K562 (cell line): Measurements from ENCODE around the gene ZCRB1. TPM values are rescaled to one million over a fixed set of nuclear protein-coding genes. Genes with fewer than 3 reads are reported as not detected.
A peak's percentile ranks its signal among the peaks of the same experiment; 100 is the strongest.

Experiments
- ATAC-seq: fragments of 200-7000 bp; cut with Tn5 transposase; 3 replicates; pipeline ENCODE4 v1.9.1; 2020; ENCODE audit warnings: moderate library complexity
- BruUV-seq: library from RNA; stranded (reverse); fragments of 400-500 nt; replicated peaks from 2 replicates; lab custom pipeline; 2021; lab: Mats Ljungman, UMichigan
- CTCF ChIA-PET: fragments of 300-600 bp; formaldehyde crosslinking; extraction: SDS; loops from one replicate; lab custom pipeline; 2021; ENCODE audit warnings: low intra/inter-chr PET ratio; lab: Yijun Ruan, JAX
- POLR2A ChIA-PET: fragments of 300-600, 350-650 bp; sonication (Branson Sonifier 250); formaldehyde crosslinking; extraction: SDS; loops from one replicate; lab custom pipeline; 2021; ENCODE audit warnings: antibody characterized with exemption, inconsistent platforms; lab: Yijun Ruan, JAX
- DNase-seq, 4 experiments: peaks; one replicate each; pipeline versions ENCODE4 v3.0.0 to v3.0.0-alpha.2; 2011 to 2018; ENCODE audit warnings: low spot score in 3 of 4, mixed read lengths in 3 of 4; ENCODE audit errors: extremely low read depth in 1 of 4
- FAIRE-seq: peaks from 2 replicates; lab custom pipeline; 2011; peaks lifted over from hg19 to GRCh38; lab: Jason Lieb, UNC
- H2AFZ ChIP-seq: 2 replicates; pipeline ENCODE4 v1.6.0; 2011; ENCODE audit warnings: low read depth, low read length, control low read depth, inconsistent platforms
- H3K27ac ChIP-seq: fragments of 200-600 bp; 3 replicates; pipeline ENCODE4 v1.8.0; 2011; ENCODE audit warnings: low read depth, mild to moderate bottlenecking, control low read depth, inconsistent platforms, low read length, moderate library complexity, mixed read lengths; ENCODE audit errors: extremely low read depth
- H3K27me3 ChIP-seq, 2 experiments: fragments of 300-600 bp in 1 of 2; 2 replicates in 1 of 2; 3 replicates in 1 of 2; pipeline versions ENCODE4 v1.6.0 to v1.8.0; 2011; ENCODE audit warnings: inconsistent platforms in 2 of 2, low read length in 2 of 2, mild to moderate bottlenecking in 1 of 2, mixed read lengths in 1 of 2, moderate library complexity in 1 of 2; ENCODE audit not compliant: control insufficient read depth in 2 of 2, insufficient read depth in 2 of 2
- H3K36me3 ChIP-seq: fragments of 300-600 bp; 3 replicates; pipeline ENCODE4 v1.8.0; 2011; ENCODE audit warnings: mild to moderate bottlenecking, low read length, inconsistent platforms; ENCODE audit not compliant: control insufficient read depth, insufficient read depth
- H3K4me1 ChIP-seq, 2 experiments: fragments of 200-600 bp in 1 of 2; replicated peaks in 1 of 2; 2 replicates in 1 of 2; 3 replicates in 1 of 2; pipeline versions ENCODE4 v1.5.1 to v1.8.0; 2011; ENCODE audit warnings: inconsistent platforms in 2 of 2, low read length in 2 of 2, mild to moderate bottlenecking in 1 of 2, mixed read lengths in 1 of 2, moderate library complexity in 1 of 2; ENCODE audit not compliant: control insufficient read depth in 2 of 2, insufficient read depth in 2 of 2
- H3K4me2 ChIP-seq: 2 replicates; pipeline ENCODE4 v1.6.1; 2011; ENCODE audit warnings: low read length, control low read depth, inconsistent platforms, mixed read lengths; ENCODE audit not compliant: insufficient read depth
- H3K4me3 ChIP-seq: fragments of 200-600 bp; sonication (generic), shearing (Covaris generic); 2 replicates; pipeline ENCODE4 v1.5.1; 2016; ENCODE audit warnings: control low read depth, inconsistent platforms
- H3K79me2 ChIP-seq: fragments of 200-600 bp; 3 replicates; pipeline ENCODE4 v1.8.0; 2011; ENCODE audit warnings: low read length, inconsistent platforms; ENCODE audit not compliant: control insufficient read depth, insufficient read depth
- H3K9ac ChIP-seq, 2 experiments: 2 replicates each; pipeline versions ENCODE4 v1.6.0 to v1.6.1; 2011; ENCODE audit warnings: low read depth in 2 of 2, low read length in 2 of 2, control low read depth in 1 of 2, inconsistent platforms in 1 of 2, mild to moderate bottlenecking in 1 of 2, mixed read lengths in 1 of 2; ENCODE audit not compliant: insufficient read depth in 1 of 2
- H3K9me1 ChIP-seq: one replicate; pipeline ENCODE4 v1.6.0; 2011; ENCODE audit warnings: inconsistent platforms, mild to moderate bottlenecking, low read length, moderate library complexity; ENCODE audit not compliant: control insufficient read depth, insufficient read depth
- H3K9me3 ChIP-seq: replicated peaks from 2 replicates; pipeline ENCODE4 v1.5.1; 2011; ENCODE audit warnings: low read depth, low read length, inconsistent platforms; ENCODE audit not compliant: control insufficient read depth, insufficient read depth
- H4K20me1 ChIP-seq: replicated peaks from 2 replicates; pipeline ENCODE4 v1.6.1; 2011; ENCODE audit warnings: low read length, inconsistent platforms, mixed read lengths; ENCODE audit not compliant: control insufficient read depth, insufficient read depth
- CBFA2T3 ChIP-seq: fragments of 450-650 bp; IDR thresholded peaks from 2 replicates; pipeline ENCODE4 v1.6.1; 2017
- CTCF ChIP-seq, 3 experiments: IDR thresholded peaks in 2 of 3; conservative IDR thresholded peaks in 1 of 3; 2 replicates each; pipeline ENCODE4 v1.5.1; 2011 to 2012; ENCODE audit warnings: low read length in 3 of 3, mild to moderate bottlenecking in 3 of 3, control low read depth in 2 of 3, improper control_type of control experiment in 1 of 3, inconsistent platforms in 1 of 3, low read depth in 1 of 3, mixed read lengths in 1 of 3, moderate library complexity in 1 of 3; ENCODE audit not compliant: insufficient read depth in 2 of 3
- EGR1 ChIP-seq: fragments of 450-650 bp; conservative IDR thresholded peaks from 2 replicates; pipeline ENCODE4 v1.6.1; 2017; ENCODE audit warnings: mild to moderate bottlenecking
- MCM3 ChIP-seq: fragments of 450-650 bp; IDR thresholded peaks from 2 replicates; pipeline ENCODE4 v1.6.1; 2016
- POLR3G ChIP-seq: IDR thresholded peaks from 2 replicates; pipeline ENCODE4 v1.6.1; 2011; ENCODE audit not compliant: insufficient read length, insufficient replicate concordance; ENCODE audit errors: extremely low read depth
- RBM39 ChIP-seq: fragments of 200-400 bp; formaldehyde crosslinking; optimal IDR thresholded peaks from 2 replicates; pipeline ENCODE3; 2018; ENCODE audit warnings: low read depth, low read length
- SOX6 ChIP-seq: fragments of 450-650 bp; IDR thresholded peaks from 2 replicates; pipeline ENCODE4 v1.6.1; 2014; ENCODE audit warnings: mild to moderate bottlenecking
- U2AF1 ChIP-seq: fragments of 200-400 bp; formaldehyde crosslinking; optimal IDR thresholded peaks from 2 replicates; pipeline ENCODE3; 2017; ENCODE audit warnings: mild to moderate bottlenecking, low read depth, low read length, moderate library complexity
- ZBTB49 ChIP-seq: sonication (generic); formaldehyde crosslinking; IDR thresholded peaks from 2 replicates; pipeline ENCODE4 v1.8.0; 2022; ENCODE audit warnings: missing genetic modification reagents, mild to moderate bottlenecking, borderline replicate concordance
- ZHX1 ChIP-seq: fragments of 150-350 bp; conservative IDR thresholded peaks from 2 replicates; pipeline ENCODE4 v1.6.1; 2014; ENCODE audit warnings: low read length
- ZNF316 ChIP-seq: fragments of 450-650 bp; IDR thresholded peaks from 2 replicates; pipeline ENCODE4 v1.6.1; 2016
- ZNF398 ChIP-seq: fragments of 250-450 bp; sonication (Bioruptor Pico); IDR thresholded peaks from 2 replicates; pipeline ENCODE4 v1.8.0; 2021; ENCODE audit warnings: moderate library complexity, mild to moderate bottlenecking, inconsistent platforms
- ZNF830 ChIP-seq: fragments of 250-450 bp; sonication (Bioruptor Pico); IDR thresholded peaks from 2 replicates; pipeline ENCODE4 v1.5.0; 2021; ENCODE audit warnings: mild to moderate bottlenecking
- WGBS: fragments of 100-300 bp; shearing (Covaris generic); methylation state at CpG from one replicate; pipeline ENCODE4 v1.1.6; 2016; ENCODE audit warnings: low coverage, mixed read lengths; ENCODE audit not compliant: insufficient coverage; ENCODE audit errors: missing lambda C conversion rate; 5-methylcytosine and 5-hydroxymethylcytosine counted together
- in situ Hi-C: fragments of 300-500 bp; cut with MboI; formaldehyde crosslinking; loops from 4 replicates; pipeline ENCODE4 v1.15.0; 2018; ENCODE audit warnings: inconsistent platforms, mixed read lengths
- intact Hi-C: fragments of 100-400 bp; cut with micrococcal nuclease; formaldehyde crosslinking; loops from 2 replicates; pipeline ENCODE4 v1.14.2; 2022
- polyA plus RNA-seq, 8 experiments: library from polyadenylated mRNA; depleted of rRNA in 4 of 8; stranded (reverse) in 5 of 8; unstranded in 3 of 8; fragments of >200 nt; fragmentation: Nextera tagmentation in 2 of 8; fragmentation: Illumina TruSeq in 1 of 8; extraction: Ambion mirVana in 2 of 8; extraction: Trizol in 1 of 8; gene quantifications; 2 replicates each; pipeline versions ENCODE4 v1.2.1 to v1.2.3, GENCODE V29; 2011 to 2014; ENCODE audit warnings: inconsistent platforms in 1 of 8, missing spikeins in 1 of 8
- total RNA-seq, 7 experiments: library from RNA; depleted of rRNA in 6 of 7; stranded (reverse); fragments of >200 nt in 6 of 7; fragmentation: Illumina TruSeq in 2 of 7; extraction: Trizol in 2 of 7; gene quantifications; 2 replicates each; pipeline versions ENCODE4 v1.2.1 to v1.2.3, GENCODE V29; 2011 to 2021; ENCODE audit warnings: low replicate concordance in 1 of 7

The ZCRB1 gene
- total and polyA plus RNA-seq, 9 of the 15 experiments (the other 6 are each of a cell fraction or from before 2014, with no cell fraction given): 36.0 to 102 (median 51.0) TPM

GRCh38 chr12:42364692-42365091 is 38.8 kb upstream of the ZCRB1 start:
- Histone ChIP-seq H3K27me3 (no peaks in the 10 kb centered on the region), H3K27ac (no peak overlapping the region), H3K9me3 (no peaks in the 10 kb centered on the region), H2AFZ (no peak overlapping the region), H3K79me2 (0 out of 3 replicates have a peak, but pooled peaks cover 2% of the 10 kb centered on the region), H3K9ac (peak overlapping the region in 1 of 2 experiments; percentile 54; a peak in 2 of 4 replicates), H3K36me3 (peaks cover 6% of the 10 kb centered on the region; the same call in 1 of the 3 replicates), H3K9me1 (no peaks in the 10 kb centered on the region), H3K4me3 (no peak overlapping the region), H3K4me2 (peak overlapping the region; percentile 27; the same call in 1 of the 2 replicates), H4K20me1 (no peaks in the 10 kb centered on the region), H3K4me1 (peaks cover 7 to 11% of the 10 kb centered on the region in 2 experiments; a peak in 3 of 5 replicates)
- intact Hi-C loops: loop anchor here (2.0 kb wide), 1 partner anchor 204 kb away; no protein-coding TSS in a partner anchor
- POLR2A ChIA-PET: interaction anchor here (0.5 to 1.2 kb wide), 3 partner anchors 12 to 269 kb away, joined by 3 read pairs; no protein-coding TSS in a partner anchor
- 11% methylated on average over 9 of the region's 9 CpGs for WGBS
- in situ Hi-C loops: no loop called here
- FAIRE-seq (peak; percentile 81), ATAC-seq (peak; percentile 95), DNase-seq (peak in 2 of 4 experiments; percentile 49 to 71)
- CTCF ChIA-PET: interaction anchor here (0.6 kb wide), 1 partner anchor 1961 kb away, joined by 3 read pairs; no protein-coding TSS in a partner anchor
- BruUV-seq: no TSS peak
- TF ChIP-seq CBFA2T3 (peak; percentile 23; the same call in 1 of the 2 replicates), ZNF316 (no peak), U2AF1 (no peak), ZBTB49 (CRISPR knock-in tag) (no peak), SOX6 (peak; percentile 17; the same call in 1 of the 2 replicates), ZNF830 (CRISPR knock-in tag) (no peak), EGR1 (peak; percentile 88), CTCF (IDR thresholded peaks at IDR 0.05 in 2 of 3, conservative IDR thresholded peaks at IDR 0.05 in 1 of 3; ENCODE audit: insufficient read depth in 2 of 3, low read depth in 1 of 3, low read length in 3 of 3) (peak; percentile 34 to 60 (median 52)), RBM39 (no peak), MCM3 (no peak), POLR3G (no peak), ZNF398 (no peak), ZHX1 (no peak)
